GM21360 (cell line): Measurements from ENCODE around the gene CCZ1B.
"Not testable (repeated sequence)": the region's sequence is repeated elsewhere in the genome, so short reads cannot be mapped to it uniquely, and the experiment has no call there.

ENCODE experiments used
- ATAC-seq: cut with Tn5 transposase; IDR thresholded peaks from one replicate; pipeline ENCODE4 v1.9.1; 2021; ENCODE audit warnings: mild to moderate bottlenecking, moderate library complexity; ENCODE audit not compliant: unreplicated experiment

Gene CCZ1B

GRCh38 chr7:6831018-6831725, 5.1 kb upstream of the CCZ1B start:
- ATAC-seq, result no peak

GRCh38 chr7:6830026-6830425, 4.0 kb upstream of the CCZ1B start:
- not testable (repeated sequence) for ATAC-seq

- not testable (repeated sequence) for ATAC-seq
These were observed 3.5 kb upstream of the CCZ1B start for GRCh38 chr7:6829616-6830015.

- not testable (repeated sequence) for ATAC-seq
These were observed 1.1 kb upstream of the CCZ1B start for GRCh38 chr7:6827180-6827579.

- peak; percentile 44 for ATAC-seq
These were observed 594 bp downstream of the CCZ1B start for GRCh38 chr7:6825236-6826125.

- ATAC-seq, result not testable (repeated sequence)
These were observed 4.5 kb downstream of the CCZ1B start for GRCh38 chr7:6821622-6822021.

GRCh38 chr7:6815470-6815869, 10.6 kb downstream of the CCZ1B start:
- ATAC-seq, result not testable (repeated sequence)

GRCh38 chr7:6813011-6813410, 13.1 kb downstream of the CCZ1B start:
- not testable (repeated sequence) for ATAC-seq

GRCh38 chr7:6807959-6808358, 18.1 kb downstream of the CCZ1B start:
- ATAC-seq, result not testable (repeated sequence)

GRCh38 chr7:6807393-6807918, 18.6 kb downstream of the CCZ1B start:
- ATAC-seq, result not testable (repeated sequence)

- not testable (repeated sequence) for ATAC-seq
These were observed 25.7 kb downstream of the CCZ1B start for GRCh38 chr7:6800331-6800730.

- not testable (repeated sequence) for ATAC-seq
These were observed 26.2 kb downstream of the CCZ1B start for GRCh38 chr7:6799887-6800286.

GRCh38 chr7:6798047-6798446, 28.0 kb downstream of the CCZ1B start:
- ATAC-seq, result not testable (repeated sequence)

- ATAC-seq, result not testable (repeated sequence)
These were observed 28.9 kb downstream of the CCZ1B start for GRCh38 chr7:6797218-6797617.

GRCh38 chr7:6794276-6794675, 31.8 kb downstream of the CCZ1B start:
- ATAC-seq, result not testable (repeated sequence)

- not testable (repeated sequence) for ATAC-seq
These were observed 33.8 kb downstream of the CCZ1B start for GRCh38 chr7:6792113-6792872.

GRCh38 chr7:6789353-6789752, 36.7 kb downstream of the CCZ1B start:
- not testable (repeated sequence) for ATAC-seq

GRCh38 chr7:6781581-6781980, 44.5 kb downstream of the CCZ1B start:
- not testable (repeated sequence) for ATAC-seq

GRCh38 chr7:6761186-6761585, 64.9 kb downstream of the CCZ1B start:
- not testable (repeated sequence) for ATAC-seq

- ATAC-seq, result not testable (repeated sequence)
These were observed 72.1 kb downstream of the CCZ1B start, which contains the start of gene RSPH10B2 for GRCh38 chr7:6753964-6754363. TSS of gene RSPH10B2 (plus strand) at chr7:6754103. CDS start at chr7:6757678, 3,575 bp downstream.

GRCh38 chr7:6750173-6750572, 75.9 kb downstream of the CCZ1B start:
- ATAC-seq, result not testable (repeated sequence)
